GM18870 (cell line): Measurements from ENCODE around the gene CNGA4.
"Not testable (repeated sequence)": the region's sequence is repeated elsewhere in the genome, so short reads cannot be mapped to it uniquely, and the experiment has no call there.

ENCODE experiments used
- ATAC-seq: cut with Tn5 transposase; IDR thresholded peaks from one replicate; pipeline ENCODE4 v1.9.1; 2021; ENCODE audit warnings: moderate library complexity; ENCODE audit not compliant: unreplicated experiment

Gene CNGA4

DNA sequence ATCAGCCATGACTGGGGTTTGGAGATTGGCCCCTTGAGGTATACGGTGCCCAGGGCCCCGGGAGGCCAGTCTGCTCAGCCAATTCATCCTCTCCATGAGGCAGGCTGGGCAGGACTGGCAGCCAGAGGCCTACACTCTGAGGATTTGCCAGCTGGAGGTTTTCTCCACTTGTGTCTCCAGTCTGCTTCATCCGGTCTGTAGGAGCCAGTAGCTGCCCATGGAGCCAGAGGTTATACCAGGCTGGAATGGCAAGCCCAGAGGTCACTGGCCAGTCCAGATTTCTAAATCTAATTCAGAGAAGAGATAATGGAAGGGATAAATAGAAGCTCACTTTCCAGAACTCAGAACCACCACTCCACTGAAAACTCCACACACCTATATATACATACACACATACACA is 14.5 kb upstream of the CNGA4 start:
- no peak for ATAC-seq

GRCh38 chr11:6225024-6225423 is 13.9 kb upstream of the CNGA4 start:
- ATAC-seq, result no peak

GRCh38 chr11:6225896-6226295 is 13.0 kb upstream of the CNGA4 start:
- ATAC-seq, result no peak

GRCh38 chr11:6228520-6228919 is 10.4 kb upstream of the CNGA4 start:
- ATAC-seq, result no peak

DNA sequence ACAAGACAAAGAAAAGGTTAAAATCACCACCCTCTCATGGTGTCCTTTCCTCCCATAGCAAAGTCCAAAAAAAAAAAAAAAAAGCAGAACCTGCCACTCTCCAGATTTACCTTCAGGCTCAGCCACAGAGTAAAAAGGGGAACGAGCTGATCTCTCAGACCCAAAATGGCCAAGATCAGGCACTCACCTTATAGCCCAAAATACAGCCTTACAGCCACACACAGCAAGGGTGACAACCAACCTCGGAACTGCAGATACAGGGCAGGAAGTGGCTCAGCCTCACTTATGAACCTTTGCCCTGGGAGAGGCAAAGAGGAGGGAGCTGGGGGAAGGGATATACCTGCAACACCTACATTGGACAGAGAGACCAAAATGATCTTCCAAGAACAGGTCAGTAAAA is 9.0 kb upstream of the CNGA4 start:
- ATAC-seq, result no peak

GRCh38 chr11:6232899-6233298 is 6.0 kb upstream of the CNGA4 start:
- ATAC-seq, result no peak

- no peak for ATAC-seq
These were observed 4.9 kb upstream of the CNGA4 start for GRCh38 chr11:6233984-6234386.

DNA sequence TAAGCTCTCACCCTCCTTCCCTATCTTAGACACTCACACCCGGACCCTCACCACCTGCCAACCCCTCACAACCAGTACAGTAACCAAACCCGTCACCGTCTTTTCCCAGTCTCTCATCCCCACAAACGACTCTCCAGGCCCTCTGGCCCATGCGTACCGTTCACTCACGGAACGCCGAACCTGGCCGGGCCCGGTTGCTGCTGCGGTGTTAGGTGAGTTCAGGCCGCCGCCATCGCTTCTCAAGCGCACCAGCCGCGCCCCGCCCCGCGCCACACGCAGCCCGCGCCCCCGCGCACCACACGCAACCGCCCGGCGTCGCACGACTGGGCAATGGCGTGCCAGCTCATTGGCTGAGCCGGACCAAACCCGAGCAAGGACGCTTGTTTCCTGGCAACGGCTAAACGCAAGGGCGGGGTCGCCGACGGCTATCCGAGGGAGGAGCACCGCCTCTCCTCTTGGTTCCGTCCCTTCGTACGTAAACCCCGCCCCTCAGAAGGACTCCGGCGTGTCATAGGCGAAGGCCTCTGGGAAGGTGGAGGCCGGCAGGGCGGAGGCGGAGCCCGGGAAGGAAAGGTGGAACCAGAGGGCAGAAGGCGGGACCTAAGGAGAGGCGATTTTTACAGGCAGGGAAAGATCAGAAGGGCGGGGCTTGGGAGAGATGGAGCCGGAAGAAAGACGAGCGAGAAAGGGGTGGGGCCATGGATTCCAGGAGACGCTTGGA is 4.3 kb upstream of the CNGA4 start, which contains the start of gene FHIP1B:
TSS of gene FHIP1B (minus strand) at position 250 of the 721 bp plus-strand sequence. CDS start 10,120 bp downstream, outside the sequence.
- ATAC-seq, result peak; percentile 95

DNA sequence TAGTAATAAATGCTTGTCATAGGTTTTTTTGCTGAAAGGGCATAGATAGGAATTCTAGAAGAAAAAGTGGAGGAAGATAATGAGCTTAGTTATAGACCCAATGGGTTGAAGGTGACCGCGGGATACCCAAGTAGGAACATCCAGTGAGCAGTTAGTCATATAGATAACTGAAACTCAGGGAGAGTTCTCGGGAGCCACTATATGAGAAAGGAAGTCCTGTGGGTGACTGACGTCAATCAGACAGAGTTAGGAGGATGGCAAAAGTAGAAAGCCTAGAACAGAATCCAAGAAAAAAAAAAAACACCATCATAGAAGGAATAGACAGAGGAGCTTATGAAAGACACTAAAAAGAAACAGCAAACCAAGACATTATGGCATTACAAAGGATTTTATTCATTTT is 1.6 kb upstream of the CNGA4 start:
- no peak for ATAC-seq

GRCh38 chr11:6237761-6238302 is 1.1 kb upstream of the CNGA4 start:
- ATAC-seq, result no peak

- no peak for ATAC-seq
These were observed 1.2 kb downstream of the CNGA4 start for GRCh38 chr11:6240139-6240538.

DNA sequence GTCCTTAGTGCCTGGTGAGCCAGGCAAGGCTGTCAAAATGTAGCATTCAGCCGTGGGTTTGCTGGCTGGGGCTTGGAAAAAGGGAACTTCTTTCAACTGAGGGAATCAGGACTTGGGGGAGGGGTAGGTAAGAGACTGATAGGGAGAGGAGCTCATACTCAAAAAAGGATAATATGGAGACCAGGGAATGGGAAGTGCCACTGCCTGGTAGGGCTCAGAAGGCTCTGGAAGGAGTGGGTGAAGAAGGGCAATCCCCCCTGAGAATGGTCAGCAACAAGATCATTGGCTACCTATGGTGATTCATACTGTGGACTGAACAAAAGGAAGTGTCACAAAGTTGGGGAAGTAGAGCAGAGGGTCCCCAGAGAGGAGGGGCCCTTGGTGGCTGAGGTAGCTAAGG is 1.9 kb downstream of the CNGA4 start:
- ATAC-seq, result no peak

DNA sequence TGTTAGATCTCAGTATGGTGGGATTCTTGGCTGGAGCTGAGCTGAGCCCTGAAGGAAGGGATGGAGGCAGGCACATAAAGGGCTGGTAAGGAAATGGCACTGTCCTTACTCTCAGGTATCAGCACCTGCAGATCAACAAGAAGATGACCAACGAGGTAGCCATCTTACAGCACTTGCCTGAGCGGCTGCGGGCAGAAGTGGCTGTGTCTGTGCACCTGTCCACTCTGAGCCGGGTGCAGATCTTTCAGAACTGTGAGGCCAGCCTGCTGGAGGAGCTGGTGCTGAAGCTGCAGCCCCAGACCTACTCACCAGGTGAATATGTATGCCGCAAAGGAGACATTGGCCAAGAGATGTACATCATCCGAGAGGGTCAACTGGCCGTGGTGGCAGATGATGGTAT is 2.4 kb downstream of the CNGA4 start:
- ATAC-seq, result no peak

GRCh38 chr11:6245536-6245935 is 6.6 kb downstream of the CNGA4 start:
- no peak for ATAC-seq

DNA sequence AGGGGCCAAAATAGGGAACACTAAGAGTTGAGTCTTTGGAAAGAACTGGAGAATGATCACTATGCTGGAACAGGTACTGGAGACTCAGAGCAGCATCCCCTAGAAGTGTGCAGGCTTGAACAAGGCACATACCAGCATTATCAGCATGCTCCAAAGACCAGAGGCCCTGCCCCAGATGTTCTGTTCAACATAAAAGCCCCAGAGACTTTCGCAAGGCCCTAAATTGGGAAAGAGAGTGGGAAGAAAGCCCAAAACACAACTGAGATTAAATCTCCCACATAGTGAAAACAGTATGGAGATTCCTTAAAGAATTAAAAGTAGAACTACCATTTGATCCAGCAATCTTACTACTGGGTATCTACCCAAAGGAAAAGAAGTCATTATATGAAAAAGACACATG is 9.4 kb downstream of the CNGA4 start:
- no peak for ATAC-seq

DNA sequence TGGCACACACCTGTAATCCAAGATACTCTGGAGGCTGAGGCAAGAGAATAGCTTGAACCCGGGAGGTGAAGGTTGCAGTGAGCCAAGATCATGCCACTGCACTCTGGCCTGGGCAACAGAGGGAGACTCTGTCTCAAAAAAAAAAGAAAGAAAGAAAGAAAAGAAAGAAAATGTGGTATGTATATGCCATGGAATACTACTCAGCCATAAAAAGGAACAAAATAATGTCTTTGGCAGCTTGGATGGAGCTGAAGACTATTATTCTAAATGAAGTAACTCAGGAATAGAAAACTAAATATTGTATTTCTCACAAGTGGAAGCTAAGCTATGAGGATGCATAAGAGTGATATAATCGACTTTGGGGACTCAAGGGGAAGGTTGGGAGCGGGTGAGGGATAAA is 10.0 kb downstream of the CNGA4 start:
- ATAC-seq, result not testable (repeated sequence)

GRCh38 chr11:6249770-6250555 is 11.1 kb downstream of the CNGA4 start:
- no peak for ATAC-seq

DNA sequence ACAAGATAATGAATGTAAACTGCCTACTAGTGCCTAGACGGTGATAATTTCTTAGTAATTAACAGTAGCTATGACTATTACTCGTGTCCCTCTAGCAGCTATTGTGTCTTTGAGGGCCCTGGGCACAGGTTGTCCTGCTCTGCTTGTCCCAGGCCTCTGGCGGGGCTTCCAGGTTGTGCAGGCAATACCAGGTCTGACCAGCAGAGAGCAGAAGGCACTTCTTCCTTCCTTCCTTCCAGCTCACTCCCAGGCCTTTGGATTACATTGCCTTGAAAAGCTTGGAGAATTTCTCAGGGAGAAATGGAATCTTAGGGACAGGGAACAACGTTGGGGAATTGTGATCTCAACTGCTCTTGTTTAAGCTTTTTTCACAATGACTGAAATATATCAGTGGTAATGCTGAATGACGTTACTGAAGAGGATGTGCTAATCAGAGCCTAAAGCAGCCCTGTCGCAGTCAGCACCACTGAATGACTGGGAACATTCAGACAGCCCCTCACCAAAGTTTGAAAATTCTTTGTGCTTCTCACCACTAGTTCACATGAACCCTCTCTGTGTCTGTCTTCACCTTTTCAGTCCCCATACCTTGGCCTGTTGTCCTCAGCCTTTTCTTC is 12.3 kb downstream of the CNGA4 start:
- ATAC-seq, result no peak

DNA sequence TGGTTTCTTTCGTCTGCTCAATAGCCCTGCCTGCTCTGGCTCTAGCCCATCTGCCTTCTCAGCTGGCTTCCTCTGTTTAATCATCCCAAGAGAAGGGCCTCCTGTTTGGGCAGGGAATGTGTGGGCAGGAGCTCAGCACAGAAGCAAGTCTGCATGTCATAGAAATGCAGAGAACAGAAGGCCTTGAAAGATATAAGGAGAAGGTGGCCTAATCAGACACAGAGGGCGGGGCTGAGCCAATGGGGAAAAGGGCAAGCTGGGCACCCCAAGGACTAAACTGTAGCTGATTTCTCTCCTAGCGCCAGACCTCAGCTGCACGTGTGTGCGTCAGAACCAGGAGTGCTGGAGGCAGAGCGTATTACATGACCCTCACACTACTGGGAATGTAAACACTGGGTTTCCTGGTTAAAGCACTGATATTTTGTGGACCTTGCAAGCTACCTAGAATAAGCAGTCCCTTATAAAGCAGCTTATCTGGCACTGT is 13.1 kb downstream of the CNGA4 start:
- no peak for ATAC-seq

DNA sequence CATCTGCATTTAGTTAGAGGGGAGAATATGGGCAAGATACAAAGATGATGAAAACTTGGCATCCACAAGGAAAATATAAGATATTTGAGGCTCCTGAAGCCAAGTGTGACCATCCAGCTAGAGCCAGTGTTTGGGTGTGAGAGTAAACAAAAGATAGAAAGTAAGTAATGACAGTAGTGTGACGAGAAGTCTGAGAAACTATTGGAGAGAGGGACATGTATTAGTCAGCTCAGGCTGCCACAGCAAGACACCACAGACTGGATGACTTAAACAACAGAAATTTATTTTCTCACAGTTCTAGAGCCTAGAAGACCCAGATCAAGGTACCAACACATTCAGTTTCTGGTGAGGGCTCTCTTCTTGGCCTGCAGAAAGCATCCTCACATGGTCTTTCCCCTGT is 14.3 kb downstream of the CNGA4 start:
- ATAC-seq, result peak; percentile 89

DNA sequence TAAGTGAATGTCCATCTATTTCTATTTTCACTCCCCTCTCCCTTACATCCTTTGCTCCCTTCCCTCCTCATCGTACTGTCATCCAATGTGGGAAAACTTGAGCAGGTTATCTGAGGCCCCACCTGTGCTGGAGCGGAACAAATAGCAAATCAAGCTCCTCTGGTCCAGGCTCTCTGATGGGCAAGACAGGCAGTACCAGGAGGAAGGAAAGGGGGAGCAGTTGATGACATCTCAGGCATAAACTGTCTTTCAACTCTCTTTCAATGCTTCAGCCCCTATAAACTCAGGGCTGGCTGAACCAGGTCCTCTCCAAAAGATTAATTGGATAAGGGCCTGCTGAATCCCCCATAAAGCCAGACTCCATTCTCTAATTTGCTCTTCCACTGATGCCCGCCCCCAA is 19.3 kb downstream of the CNGA4 start:
- ATAC-seq, result no peak
